RKO (cell line): ENCODE measurements around the gene CAPN9.
A peak's percentile ranks its signal among the peaks of the same experiment; 100 is the strongest.
"Not testable (repeated sequence)": the region's sequence is repeated elsewhere in the genome, so short reads cannot be mapped to it uniquely, and the experiment has no call there.

ENCODE experiments used
- DNase-seq: peaks from one replicate; pipeline ENCODE4 v3.0.0-alpha.2; 2016; ENCODE audit warnings: low spot score

The CAPN9 gene, protein sequence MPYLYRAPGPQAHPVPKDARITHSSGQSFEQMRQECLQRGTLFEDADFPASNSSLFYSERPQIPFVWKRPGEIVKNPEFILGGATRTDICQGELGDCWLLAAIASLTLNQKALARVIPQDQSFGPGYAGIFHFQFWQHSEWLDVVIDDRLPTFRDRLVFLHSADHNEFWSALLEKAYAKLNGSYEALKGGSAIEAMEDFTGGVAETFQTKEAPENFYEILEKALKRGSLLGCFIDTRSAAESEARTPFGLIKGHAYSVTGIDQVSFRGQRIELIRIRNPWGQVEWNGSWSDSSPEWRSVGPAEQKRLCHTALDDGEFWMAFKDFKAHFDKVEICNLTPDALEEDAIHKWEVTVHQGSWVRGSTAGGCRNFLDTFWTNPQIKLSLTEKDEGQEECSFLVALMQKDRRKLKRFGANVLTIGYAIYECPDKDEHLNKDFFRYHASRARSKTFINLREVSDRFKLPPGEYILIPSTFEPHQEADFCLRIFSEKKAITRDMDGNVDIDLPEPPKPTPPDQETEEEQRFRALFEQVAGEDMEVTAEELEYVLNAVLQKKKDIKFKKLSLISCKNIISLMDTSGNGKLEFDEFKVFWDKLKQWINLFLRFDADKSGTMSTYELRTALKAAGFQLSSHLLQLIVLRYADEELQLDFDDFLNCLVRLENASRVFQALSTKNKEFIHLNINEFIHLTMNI

DNA sequence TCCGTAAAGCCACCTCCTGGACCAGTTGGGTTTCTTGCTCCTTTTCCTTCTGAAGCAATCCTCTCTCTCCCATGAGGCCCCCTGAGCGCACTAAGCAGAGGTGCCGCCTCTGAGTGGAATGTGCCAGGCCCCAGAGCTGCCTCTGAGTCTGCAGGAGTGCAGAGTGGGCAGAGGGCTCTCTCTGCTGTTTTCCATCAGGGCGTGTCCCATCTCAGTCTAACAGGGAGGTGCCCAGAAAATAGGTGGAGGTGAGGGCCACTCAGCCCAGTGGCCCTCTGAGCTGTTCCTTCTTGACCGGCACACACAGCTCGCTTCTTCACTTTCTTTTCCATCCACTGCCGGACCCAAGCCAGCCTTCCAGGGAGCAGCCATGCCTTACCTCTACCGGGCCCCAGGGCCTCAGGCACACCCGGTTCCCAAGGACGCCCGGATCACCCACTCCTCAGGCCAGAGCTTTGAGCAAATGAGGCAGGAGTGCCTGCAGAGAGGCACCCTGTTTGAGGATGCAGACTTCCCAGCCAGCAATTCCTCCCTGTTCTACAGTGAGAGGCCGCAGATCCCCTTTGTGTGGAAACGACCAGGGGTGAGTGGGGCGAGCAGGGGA is at the start of gene CAPN9:
Gene CAPN9 (plus strand): TSS at position 262 of the 604 bp plus-strand sequence. CDS start 109 bp downstream, at position 371.
- DNase-seq, result no peak

- DNase-seq, result no peak
Observed at GRCh38 chr1:230698130-230698529, 49.1 kb upstream of the CAPN9 start.

- DNase-seq, result not testable (repeated sequence)
Observed at GRCh38 chr1:230698964-230699363, 48.2 kb upstream of the CAPN9 start.

DNA sequence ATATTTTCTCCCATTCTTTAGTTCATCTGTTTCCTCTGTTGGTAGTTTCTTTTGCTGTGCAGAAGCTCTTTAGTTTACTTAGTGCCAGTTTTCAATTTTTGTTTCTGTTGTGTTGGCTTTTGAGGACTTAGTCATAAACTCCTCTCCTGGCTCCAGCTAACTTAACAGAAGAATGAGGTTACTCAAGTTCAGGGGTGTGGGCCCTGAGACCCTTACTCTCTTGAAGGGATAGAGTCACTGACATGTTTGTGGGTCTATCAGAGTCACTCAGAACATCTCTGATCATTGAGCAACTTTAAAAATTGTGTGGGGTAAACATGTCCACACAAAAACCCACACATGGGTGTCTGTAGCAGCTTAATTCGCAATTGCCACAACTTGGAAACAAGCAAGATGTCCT is 47.5 kb upstream of the CAPN9 start:
- no peak for DNase-seq

GRCh38 chr1:230700132-230700531 is 47.1 kb upstream of the CAPN9 start:
- DNase-seq, result no peak

DNA sequence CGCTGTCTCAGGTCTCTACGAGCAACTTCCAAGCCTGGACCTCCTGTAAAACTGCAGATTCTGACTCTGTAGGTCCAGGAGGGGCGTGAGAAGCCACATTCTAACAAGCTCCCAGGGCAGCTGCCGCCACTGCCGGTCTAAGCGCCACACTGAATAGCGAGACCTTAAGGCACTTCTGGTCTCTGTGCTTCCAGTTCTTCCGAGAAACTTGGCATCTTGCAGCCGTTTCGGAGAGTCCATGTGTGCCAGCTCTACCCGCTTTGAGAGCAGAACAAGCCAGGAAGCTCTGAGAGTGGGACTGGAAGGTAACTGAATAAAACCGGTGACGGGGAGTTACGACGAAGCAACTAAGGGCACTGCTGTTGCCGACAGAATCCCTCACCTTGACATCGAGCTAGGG is 45.8 kb upstream of the CAPN9 start:
- no peak for DNase-seq

DNA sequence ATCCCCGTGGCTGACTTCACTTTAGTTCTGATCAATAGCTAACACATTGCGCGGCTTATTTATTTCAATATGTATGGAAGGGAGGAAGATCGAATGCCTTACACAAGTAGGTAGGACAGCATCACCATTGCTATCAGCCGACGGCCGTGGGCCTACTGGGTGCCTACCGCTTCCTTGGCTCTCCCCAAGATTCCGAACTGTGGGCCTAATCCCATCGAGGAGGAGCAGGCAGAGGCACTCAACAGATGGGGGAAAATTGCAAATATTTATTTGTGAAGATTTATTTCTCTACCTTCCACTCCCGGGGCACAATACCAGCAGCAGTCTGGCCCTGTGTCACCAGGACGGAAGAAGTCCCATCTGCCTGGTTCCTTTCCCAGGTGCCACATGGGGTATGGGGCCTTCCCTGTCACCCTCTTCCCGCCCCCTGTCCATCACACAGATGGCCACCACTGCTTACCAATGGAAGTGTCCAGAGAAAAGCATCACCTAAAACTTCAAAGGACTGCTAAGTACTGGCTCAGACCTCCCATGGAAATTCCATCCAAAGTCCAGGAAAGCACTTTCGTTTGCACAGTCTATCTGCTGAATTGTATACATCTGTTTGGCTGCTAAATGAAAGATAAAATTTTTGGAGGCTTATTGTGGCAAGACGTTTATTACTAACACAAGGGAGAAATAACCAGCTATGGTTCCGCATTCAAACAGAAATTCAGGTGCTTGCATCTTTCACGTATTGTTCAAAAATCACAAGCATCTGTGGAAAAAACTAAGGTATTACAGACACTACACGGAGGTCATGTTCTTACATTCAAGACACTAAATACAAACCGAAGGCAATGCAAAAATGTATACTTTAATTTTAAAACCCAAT is 45.1 kb upstream of the CAPN9 start:
- DNase-seq, result no peak

- peak; percentile 5 for DNase-seq
Observed at GRCh38 chr1:230702934-230703678, 44.1 kb upstream of the CAPN9 start.

GRCh38 chr1:230703679-230704385 is 43.4 kb upstream of the CAPN9 start:
- no peak for DNase-seq

GRCh38 chr1:230704830-230705229 is 42.4 kb upstream of the CAPN9 start:
- DNase-seq, result no peak

GRCh38 chr1:230705289-230706019 is 41.7 kb upstream of the CAPN9 start:
- DNase-seq, result no peak

DNA sequence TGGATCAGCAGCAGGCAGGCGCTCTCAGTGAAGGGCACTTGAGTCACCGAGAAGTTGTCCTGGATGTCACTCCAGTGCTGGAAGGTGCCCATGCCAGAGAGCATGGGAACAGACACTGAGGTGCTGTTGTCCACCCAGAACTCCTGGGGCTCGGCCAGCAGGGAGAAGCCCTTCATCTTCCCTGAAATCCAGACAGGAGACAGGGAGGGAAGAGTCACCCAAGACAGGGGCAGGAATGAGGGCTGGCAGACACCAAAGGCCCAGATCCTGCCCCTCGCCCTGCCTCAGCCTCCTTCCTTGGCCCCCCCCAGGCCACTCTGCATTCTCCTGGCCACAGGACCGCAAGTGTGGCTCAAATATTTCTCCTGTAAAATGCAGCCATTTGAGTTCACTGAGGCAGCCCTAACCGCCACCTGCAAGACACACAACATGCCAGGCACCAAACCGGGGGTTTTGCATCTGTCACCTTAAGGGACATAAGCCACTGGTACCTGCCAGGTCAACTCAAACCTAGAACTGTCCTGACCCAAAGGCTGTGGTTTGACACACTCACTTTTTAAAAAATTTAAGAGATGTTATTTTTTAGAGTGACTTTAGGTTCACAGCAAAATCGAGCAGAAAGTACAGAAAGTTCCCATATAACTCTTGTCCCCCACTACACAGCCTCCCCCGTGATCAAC is 41.0 kb upstream of the CAPN9 start:
- DNase-seq, result no peak

GRCh38 chr1:230706887-230707731 is 40.1 kb upstream of the CAPN9 start:
- DNase-seq, result no peak

- DNase-seq, result no peak
Observed at GRCh38 chr1:230707732-230708630, 39.2 kb upstream of the CAPN9 start.

GRCh38 chr1:230708631-230709580 is 38.3 kb upstream of the CAPN9 start:
- no peak for DNase-seq
